ENCODE measurements around the gene NCOR2. TPM values are rescaled to one million over a fixed set of nuclear protein-coding genes. Genes with fewer than 3 reads are reported as not detected.

Gene NCOR2
- 32.9 and 33.3 TPM in 2 replicates for total RNA-seq (2014; rRNA removed; shearing (Covaris generic))

DNA sequence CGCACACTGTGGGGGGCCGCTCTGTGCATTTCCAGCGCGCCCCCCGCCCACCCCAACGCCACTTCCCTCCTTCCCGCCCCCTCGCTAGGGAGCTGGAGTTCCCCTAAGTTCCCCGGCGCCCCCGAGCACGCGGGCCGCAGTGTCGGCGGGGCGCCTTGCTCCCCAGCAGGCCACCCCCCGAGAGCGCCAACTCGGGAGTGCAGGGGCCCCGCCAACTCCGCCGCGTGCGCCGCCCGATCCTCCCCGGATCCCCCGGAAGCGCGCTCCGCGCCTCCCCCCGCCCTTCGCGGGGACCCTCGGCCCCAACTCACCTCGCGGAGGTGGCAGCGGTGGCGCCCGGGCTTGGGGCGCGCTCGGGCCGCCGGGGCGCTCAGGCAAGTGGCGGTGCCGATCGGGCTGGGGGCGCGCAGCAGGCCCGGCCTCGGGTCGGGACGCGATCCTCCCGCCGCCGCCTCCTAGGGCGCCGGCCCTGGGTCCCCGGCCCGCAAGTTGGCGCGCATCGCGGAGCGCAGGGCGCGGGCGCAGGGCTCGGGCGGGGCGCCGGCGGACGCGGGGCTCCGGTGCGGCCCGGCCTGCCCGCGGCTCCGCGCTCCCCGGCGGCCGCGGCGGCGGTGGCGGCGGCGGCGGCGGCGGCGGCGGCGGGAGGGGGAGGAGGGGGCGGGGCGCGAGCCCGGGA, at the start of gene NCOR2:
Gene NCOR2, minus strand, starts transcription at position 616 of the 676 bp plus-strand sequence. CDS start 72,361 bp downstream, outside the sequence.
- DNase-seq (ENCODE audit: low spot score) = no peak

DNA sequence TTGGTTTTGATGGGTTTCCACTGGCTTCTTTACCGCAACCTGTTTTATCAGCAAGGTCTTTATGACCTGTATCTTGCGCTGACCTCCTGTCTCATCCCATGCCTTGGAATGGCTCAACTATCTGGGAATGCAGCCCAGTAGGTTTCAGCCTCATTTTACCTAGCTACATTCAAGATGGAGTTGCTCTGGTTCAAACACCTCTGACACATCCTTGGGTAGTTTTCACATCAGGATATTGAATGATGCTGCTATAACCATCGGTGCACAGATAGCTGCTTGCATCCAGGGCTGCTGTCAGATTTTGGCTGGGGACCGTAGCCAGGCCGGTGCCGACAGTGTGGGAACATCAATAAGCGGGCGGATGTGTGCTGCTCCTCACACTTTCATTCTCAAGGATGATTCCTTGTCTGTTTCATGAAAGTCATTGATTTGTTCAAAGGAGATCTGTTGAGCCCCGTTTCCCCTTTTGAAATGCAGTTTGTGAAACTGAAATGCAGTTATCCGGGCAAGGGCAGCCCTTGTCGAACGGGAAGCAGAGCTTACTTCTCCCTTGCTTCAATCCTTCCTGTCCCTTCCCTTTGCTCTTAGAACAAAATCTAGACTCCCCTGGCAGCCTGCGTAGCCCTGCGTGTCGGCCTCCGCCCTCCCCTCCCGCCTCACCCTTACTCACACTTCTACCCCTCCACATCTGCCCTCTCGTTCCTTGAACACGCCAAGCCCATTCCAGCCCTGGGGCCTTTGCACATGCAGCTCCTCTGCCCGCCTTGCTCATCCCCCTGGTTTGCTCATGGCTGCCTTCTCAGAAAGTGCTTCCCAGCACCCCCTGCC, 49.2 kb upstream of the NCOR2 start:
- no peak for DNase-seq (ENCODE audit: low spot score)

DNA sequence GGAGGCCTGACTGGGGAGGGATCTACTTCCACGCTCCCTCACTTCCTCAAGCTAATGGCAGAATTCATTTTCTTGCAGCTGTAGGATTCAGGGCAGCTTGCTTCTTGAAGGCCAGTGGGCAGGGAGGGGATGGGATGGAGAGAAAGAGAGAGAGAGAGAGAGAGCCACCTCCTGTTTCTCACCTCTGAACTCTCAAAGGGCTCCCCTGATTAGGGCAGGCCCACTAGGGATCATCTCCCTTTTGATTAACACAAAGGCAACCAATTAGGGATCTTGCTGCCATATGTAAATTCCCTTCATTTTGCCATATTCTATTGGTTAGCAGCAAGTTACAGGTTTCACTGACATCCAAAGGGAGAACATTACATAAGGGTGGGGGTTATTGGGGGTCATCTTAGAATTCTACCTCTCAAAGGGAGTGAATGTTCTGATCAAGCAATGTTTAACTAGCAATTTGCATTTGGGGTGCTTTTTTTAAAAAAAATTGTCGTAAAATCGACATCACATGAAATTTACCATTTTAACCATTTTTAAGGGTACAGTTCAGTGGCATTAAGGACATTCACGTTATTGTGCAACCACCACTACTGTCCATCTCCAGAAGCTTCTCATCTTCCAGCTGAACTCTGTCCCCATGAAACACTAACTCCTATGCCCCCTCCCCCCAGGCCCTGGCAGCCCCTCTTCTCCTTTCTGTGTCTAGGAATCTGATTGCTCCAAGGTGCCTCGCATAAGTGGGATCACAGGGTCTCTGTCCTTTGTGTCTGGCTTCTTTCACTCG, 47.3 kb upstream of the NCOR2 start:
- DNase-seq (ENCODE audit: low spot score) = no peak

DNA sequence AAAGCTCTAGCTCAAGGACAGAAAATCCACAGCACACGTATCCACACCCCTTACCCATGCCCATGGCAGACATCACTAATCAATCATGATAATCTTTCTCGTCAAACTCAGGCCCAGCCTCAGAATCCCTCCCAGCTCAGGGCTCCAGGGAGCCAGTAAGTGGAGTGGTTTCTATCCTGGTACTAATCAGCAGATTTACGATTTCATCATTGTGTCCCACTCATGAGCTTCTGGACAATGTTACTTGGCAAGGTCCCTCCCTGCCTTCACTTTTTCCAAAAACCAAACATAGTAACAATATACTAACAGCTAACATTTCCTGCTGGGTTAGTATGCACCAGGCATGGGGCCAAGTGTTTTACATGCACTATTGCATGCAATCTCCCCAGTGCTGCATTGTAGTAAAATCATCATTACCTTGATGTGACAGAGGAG, 45.8 kb upstream of the NCOR2 start:
- no peak for DNase-seq (ENCODE audit: low spot score)

DNA sequence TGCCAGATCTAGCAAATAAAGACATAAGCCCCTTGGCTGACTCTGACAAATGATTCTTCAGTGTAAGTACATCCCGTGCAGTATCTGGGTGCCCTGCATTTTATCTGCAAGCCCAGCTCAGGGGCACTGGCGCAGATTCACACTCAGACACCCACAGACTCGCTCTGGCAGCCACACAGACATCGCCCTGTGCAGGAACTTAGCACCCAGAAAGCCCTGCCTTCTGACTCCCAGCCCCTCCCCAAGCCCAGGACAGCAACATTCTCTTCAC, 44.9 kb upstream of the NCOR2 start:
- DNase-seq (ENCODE audit: low spot score) = no peak

DNA sequence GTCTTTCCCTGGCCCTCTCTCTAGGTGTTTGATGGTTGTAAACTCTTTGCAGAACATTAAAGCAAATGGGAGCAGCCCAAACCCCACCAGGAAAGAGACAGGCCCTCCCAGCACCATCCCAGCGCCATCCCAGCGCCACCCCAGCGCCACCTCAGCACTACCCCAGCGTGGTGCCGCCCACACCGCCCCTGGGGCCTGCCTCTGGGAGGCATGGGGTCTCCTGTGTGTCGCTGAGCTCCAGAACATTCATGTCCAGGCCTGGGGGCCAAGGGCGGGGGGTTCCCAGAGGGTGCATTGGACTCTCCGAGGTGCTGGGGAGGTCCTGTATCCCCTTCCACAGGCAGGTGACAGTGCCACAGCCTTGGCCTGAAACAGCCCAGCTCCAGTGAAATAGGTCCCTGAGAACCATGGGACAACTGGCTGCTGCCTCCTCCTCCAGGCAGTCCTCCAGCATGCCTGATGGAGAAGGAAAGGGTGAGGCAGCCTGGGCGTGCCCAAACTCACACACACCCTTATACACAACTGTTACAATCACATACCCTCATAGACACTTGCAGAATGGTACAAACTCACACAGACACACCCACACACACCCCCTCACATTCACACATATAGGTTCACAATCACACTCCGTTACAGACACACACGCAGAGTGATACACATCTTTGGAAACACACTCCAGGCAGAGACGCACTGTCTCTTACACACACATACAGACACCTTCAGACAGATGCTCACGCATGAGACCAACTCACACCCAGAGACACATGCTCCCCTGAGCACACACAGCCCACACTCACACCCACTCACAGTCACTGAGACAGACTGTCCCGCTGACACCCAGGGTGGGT, 44.4 kb upstream of the NCOR2 start:
- no peak for DNase-seq (ENCODE audit: low spot score)

DNA sequence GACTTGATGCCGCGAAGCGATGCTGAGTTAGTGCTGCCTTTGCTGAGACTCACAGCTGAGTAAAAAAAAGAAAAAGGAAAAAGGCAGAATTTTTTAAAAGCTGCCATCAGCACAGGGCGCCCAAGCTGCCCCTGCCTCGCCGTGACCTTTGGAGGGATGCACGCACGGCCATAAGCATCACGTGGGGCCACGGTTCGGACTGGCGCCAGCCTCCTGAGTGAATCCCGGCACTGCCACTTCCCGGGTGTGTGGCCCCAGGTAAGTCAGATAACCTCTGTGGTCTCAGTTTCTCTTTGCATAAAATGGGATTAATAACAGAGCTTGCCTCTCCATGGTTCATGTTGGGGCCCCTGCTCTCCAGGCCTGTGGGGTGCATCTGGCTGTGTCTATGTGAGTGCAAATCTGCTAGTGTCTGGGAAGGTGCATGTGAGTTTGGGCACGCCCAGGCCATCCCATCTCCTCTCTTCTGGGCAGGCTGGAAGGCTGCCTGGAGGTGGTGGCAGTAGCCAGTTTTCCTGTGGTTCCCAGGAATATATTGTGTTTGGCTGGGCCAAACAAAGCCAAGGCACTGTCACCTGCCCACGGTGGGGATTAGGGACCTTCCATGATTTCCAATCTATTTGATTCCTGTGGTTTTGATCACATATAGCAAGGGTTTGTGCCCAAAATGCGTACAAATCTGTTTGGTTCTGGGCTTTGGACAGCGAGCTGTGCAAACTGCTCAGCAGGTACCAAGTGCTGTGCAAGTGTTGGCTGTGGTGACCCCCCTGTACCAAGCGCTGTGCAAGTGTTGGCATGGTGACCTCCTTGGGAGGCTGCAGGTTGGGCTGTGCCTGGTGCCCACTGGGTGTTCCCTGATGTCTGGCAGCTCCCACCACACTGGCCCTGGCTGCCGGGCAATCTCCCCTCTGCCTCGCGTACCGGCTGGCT, 43.5 kb upstream of the NCOR2 start:
- no peak for DNase-seq (ENCODE audit: low spot score)

DNA sequence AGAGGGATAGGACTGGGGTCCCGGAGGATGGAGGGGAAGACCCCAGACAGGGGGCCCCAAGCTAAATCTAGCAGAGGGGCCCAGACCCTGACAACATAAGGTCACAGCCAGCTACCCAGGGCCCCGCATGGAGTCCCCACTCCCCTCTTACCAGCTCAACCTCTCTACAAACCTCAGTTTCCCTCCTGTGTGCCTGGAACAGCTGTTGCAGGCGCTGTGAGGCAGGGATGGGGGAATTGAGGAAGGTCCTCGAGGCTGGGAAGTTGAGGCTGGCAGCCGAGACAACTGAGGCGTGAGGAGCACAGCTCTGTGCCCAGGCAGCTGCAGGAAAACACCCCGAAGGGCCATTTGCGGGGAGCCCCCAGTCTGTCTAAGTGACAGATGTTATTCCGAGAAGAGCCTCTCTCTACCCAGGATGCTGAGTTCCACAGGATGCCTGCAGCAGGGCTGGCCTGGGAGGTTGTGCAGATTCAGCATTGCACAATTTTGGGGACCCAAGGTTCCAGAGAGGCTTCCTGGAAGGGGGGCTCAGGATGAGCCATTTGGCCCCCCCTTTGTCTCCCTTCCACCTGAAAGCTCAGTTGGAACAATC, 42.7 kb upstream of the NCOR2 start:
- DNase-seq (ENCODE audit: low spot score) = no peak

DNA sequence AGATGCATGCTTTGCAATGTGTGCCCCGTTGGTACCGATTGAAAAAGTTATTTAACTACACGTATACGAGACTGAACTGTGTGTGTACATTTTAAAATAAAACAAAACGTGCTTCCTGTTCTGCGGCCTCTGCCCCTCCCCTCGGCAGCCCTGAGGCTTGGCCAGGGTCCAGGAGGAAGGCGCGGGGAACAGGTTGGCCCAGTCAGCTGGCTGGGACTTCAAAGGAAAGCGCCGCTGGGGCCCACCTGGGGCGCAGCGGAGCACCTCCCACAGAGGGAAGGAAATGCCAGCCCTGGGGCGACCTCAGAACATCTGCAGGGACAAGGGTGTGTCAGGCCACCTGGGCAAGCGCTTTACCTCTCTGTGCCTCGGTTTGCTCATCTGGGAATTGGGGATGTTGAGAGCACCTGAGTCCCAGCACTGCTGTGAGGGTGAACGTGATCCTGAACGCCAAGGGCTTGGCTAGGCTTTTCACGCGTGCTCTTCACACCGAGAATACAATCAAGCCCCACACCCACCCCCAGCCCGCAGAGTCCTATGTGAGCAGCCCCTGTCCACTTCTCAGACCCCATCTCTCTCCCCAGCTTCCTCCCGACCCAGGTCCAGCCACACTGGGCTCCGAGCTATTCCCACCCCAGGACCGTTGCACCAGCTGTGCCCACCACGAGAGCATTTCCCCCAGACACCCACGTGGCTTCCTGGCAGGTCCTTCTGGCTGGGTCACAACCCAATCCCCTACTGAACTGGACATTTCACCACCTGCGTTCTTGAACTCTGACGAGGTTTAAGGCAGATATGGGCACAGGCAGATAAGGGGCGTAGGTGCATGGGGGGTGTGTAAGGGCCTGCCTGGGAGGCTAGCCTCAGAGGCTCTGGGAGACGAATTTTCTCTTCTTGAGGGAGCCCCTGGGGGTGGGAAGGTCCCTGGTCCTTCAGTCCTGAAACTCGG, 41.9 kb upstream of the NCOR2 start:
- DNase-seq (ENCODE audit: low spot score) = peak; percentile 57

DNA sequence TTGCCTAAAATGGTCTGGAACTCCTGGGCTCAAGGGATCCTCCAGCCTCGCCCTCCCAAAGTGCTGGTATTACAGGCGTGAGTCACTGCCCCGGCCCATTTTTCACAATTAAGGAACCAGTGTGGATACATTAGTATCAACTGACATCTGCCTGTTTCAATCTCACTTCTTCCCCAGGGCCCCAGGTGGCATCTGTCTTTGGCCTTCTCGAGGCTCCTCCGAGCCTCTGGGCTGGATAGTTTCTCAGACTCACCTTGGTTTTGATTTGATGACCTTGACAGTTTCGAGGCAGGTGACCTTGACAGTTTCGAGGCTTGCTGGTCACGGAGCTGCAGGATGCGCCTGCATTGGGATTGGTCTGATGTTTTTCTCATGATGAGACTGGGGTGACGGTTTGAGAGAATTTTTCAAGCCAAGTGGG, 41.0 kb upstream of the NCOR2 start:
- DNase-seq (ENCODE audit: low spot score) = no peak

DNA sequence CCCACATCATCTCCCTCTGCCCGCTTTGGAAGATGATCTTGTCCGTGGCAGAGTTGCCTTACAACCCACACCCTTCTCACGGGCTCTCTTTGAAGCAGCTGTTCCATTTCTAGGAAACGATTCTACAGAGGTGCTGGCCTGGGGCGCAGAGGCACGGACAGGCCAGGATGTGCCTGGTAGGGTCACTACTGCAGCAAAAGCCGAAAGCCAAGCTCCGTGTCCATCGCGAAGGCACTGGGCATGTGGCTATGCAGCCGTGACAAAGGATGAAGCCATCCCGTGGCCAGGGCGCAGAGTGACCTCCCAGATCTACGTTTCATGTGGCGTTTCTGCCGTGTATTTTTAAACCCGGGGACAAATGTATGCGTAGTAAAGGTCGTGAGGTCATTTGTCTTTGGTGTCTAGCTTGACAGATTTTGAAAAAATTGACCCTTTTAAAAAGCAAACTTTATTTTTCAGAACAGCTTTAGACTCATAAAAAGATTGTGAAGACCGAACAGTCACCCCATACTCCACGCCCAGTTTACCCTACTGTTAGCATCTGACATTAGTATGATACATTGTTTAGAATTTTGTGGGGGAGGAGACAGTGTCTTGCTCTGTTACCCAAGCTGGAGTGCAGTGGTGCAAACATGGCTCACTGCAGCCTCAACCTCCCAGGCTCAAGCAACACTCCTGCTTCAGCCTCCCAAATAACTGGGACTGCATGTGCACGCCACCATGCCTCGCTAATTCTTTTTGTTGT, 40.4 kb upstream of the NCOR2 start:
- no peak for DNase-seq (ENCODE audit: low spot score)

DNA sequence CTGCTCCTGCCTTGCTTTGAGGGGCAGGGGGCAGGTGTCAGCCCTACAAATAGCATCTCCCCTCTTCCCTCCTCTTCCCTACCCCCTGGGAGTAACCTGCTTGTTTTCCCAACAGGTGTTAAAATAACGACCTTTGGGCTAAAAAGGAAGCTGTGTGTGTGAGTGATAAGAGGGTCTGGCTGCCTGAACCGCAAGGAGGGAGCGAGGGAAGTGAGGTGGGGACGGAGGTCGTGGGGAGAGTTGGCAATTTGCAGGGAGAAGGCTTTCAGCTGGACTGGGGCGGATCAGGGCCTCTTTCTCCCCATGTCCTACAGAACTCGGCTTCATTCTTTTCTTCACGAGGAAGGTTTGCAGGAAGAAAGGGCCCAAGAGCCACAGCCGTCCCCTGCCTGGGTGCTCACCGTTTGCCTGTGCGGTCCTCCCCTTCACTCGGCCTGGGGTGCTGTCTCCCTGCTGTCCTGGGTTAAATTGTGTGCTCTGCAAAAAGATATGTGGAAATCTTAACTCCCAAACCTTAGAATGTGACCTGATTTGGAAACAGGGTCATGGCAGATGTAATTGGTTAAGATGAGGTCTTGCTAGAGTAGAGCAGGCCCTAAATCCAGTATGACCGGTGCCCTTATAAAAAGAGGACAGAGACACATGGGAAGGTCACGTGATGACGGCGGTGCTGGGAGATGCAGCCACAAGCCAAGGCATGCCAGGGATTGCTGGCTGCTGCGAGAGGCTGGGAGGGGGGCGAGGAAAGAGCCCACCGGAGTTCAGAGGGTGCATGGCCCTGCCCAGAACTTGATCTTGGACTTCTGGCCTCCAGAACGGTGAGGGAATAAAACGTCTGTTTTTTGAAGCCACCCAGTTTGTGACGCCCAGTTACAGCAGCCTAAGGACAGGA, 38.7 kb upstream of the NCOR2 start:
- DNase-seq (ENCODE audit: low spot score) = no peak

DNA sequence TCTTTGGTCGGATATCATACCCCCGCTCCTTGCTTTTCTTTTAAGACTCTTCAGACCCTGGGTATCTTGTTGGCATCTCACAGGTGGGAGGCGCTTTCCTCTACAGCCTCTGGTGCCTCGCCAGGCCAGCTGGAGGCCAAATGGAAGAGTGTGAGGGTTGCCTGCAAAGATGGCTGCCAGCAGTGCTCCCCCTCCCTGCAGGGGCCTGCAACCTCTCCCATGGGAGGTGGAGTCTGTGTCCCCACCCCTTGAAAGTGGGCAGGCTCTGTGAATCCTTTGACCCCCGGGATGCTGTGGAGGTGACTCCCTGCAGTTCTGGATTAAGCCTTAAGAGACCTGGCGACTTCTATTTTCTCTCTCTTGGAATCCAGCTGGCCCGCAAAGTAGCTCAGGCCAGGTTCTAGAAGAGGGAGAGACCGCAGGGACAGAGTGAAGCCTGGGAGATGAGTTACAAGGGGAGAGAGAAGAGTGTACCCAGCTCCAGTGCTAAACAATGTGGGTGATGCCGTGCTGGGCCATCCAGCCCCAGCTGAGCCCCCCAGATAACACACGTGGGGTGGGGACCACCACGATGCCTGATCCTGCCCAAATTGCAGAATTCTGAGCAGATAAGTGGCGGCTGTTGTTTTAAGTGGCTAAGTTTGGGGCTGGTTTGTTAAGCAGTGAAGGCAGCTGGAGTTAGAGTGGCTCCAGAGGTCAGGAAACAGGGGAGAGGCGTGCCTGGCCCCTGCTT, 37.9 kb upstream of the NCOR2 start:
- no peak for DNase-seq (ENCODE audit: low spot score)

DNA sequence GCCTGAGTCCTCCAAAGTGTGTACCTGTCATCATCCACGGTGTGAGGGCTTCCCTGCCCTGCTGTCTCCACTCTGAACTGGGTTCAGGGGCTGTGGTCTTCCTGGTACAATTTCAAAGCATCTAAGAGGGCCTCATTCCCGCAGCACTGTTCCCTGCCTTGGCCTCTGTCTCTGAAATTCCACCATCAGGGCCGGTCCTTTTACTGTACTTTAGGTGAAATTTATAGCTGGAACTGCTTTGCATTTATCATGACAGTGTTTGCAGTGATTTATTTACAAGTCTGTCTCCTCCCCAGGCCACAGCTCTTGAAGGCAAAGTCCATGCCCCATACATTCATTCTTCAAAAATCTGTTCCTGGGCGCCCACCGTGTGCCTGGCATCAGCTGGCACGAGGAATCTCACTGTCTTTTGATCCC, 36.9 kb upstream of the NCOR2 start:
- DNase-seq (ENCODE audit: low spot score) = no peak

DNA sequence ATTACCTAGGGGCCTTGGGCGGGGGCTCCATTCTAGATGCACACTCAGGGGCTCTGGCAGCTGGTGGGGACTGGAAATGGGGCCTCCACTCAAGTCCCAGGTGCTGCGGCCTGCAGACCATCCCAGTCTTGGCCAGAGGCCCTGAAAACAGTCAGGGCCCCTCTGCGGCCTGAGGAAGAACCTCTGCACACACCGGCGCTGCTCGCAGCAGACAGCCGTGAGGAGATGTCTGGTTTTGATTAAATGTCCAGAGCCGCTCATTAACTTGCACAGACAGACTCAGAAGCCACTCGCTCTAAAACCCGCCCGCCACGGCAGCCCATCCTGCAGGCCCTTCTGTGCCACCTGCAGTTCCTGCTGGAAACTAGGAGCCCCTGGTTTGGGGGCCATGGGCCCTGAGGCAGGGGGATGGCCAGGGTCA, 36.4 kb upstream of the NCOR2 start:
- DNase-seq (ENCODE audit: low spot score) = no peak

DNA sequence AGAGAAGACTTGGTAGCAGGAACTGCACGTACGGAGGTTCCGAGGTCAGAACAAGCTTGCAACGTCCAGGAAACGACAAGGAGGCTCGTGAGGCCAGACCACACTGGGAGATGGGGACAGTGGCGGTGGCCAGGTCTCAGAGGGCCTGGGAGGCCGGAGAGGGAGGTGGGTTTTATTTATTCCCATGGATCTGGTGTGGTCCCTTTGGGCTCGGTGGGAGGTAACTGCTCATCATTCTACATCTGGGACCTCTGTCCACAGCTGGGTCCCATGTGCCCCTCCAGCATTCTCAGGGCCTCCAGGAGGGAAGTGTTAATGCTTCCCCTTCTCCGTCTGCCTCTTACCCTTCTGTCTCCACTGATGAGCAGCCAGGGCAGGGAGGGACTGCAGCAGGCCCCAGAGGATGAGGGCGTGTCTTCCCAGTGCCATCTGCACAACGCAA, 35.7 kb upstream of the NCOR2 start:
- no peak for DNase-seq (ENCODE audit: low spot score)
